DMS79 (cell line): ENCODE measurements around the gene CELSR1.
"Not testable (repeated sequence)": the region's sequence is repeated elsewhere in the genome, so short reads cannot be mapped to it uniquely, and the experiment has no call there.

Experiments
- DNase-seq: peaks from one replicate; lab custom pipeline; 2025; lab: John Stamatoyannopoulos, UW

CELSR1 gene

DNA sequence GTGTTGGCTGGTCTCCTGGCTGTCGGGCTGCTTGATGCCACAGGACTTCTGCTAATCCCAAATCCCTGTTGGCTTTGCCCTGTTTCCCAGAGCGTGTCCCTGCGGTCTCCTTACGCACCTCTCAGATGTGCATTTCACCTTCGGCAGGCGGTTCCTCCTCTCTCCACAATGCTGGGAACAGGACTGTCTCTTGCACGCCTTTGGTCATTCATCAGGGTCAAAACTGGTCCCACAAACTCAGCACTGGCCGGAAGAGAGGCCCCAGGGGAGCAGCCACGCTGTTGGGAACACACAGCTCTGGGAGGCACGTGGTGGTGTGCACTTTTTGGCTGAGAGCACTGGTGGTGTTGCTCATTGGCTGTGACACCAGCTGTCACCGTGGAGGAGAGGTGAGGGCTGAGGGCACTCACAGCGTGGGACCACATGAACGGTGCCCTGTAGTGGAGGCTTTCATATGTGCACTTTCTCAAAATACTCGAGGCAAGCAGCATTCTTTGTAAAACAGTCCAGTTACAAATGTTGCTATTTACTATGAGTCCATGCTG is 217.2 kb downstream of the CELSR1 start:
- no peak for DNase-seq

DNA sequence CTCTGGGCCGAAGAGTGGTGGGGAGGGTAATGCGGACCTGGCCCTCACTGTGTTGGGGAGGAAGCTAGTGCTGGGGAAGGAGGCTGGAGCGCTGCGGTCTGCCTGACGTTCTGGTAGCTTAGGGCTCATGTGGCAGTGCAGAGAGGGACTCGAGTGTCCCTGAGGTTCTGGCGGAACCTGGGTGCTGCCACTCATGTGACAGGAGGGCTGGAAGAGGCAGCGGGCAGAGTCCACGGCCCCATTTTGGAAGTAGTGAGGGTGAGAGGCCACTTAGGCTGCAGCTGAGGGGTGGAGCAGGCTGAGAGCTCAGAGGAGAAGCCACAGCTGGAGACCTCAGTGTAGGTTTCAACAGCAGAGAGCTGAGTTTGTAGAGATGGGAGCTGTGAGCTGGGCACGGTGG is 218.1 kb downstream of the CELSR1 start:
- no peak for DNase-seq

DNA sequence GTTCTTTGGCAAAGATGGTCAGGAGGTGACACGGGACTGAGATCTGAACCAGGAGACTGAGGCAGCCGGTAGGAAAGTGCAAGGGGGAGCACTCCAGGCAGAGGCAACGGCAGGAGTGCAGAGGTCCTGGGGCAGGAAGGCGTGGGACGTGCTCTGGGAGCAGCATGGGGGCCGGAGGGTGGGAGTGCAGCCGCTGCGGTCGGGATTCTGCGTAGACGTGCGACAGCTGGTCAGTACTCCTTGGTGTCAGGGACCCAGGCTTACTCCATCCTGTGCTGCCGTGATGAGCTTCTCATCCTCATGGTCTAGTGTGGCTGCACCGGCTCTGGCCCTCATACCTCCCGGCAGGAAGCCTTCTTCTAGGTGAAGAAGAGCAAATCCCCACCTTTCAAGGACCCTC is 218.8 kb downstream of the CELSR1 start:
- no peak for DNase-seq

DNA sequence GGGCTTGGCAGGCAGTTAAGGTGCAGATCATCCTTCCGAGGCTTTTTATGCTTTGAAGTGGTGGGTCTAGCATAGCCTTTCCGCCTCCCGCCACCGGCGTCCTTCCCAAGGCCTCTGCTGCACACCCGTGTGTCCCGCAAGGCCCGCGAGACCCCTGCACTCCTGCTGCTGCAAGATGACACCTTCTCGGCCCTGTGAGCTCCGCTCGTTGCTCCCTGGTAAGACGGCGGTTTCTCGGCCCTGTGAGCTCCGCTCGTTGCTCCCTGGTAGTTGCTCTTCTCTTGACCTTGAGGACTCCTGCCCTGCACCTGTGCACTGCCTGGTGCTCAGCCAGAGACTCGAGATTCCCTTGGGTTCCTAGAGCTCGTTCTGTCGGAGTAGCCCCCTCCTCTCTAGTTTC is 219.8 kb downstream of the CELSR1 start:
- no peak for DNase-seq

DNA sequence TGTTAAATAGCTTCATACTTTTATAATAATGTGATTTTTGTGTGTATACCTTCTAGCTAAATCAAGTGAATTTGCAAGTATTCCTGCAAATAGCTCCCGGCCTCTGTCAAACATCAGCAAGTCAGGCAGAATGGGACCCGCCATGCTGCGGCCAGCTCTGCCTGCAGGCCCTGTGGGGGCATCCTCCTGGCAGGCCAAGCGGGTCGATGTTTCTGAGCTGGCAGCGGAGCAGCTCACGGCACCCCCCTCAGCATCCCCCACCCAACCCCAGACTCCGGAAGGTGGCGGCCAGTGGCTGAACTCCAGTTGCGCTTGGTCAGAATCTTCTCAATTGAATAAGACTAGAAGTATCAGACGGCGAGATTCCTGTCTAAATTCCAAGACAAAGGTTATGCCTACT is 221.4 kb downstream of the CELSR1 start:
- no peak for DNase-seq

DNA sequence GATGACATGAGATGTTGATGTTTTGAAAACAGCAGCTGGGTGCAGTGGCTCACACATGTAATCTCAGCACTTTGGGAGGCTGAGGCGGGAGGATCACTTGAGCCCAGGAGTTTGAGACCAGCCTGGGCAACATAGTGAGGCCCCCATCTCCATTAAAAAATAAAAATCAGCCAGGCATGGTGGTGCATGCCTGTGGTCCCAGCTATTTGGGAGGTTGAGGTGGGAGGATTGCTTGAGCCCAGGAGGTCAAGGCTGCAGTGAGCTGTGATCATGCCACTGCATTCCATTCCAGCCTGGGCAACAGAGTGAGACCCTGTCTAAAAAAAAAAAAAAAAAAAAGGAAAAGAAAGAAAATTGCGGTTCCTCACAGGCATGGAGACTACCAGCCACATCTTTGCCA is 224.6 kb downstream of the CELSR1 start:
- not testable (repeated sequence) for DNase-seq

DNA sequence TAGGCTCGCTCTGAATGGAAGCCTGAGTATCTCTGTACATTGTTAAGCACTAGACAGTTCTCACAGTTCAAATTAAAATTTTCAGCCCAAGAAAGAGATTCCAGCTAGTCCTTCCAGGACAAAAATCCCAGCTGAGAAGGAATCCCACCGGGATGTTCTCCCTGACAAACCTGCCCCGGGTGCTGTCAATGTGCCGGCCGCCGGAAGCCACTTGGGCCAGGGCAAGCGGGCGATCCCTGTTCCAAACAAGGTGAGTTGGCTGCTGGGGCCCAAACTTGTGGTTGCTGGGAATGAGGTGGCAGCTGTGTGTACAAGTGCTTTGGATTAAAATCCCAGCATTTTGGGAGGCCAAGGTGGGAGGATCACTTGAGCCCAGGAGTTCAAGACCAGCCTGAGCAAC is 225.4 kb downstream of the CELSR1 start:
- DNase-seq = no peak
